HG02759 (cell line): ENCODE measurements around the gene RP2.

Experiments
- ATAC-seq: cut with Tn5 transposase; IDR thresholded peaks from one replicate; pipeline ENCODE4 v1.9.1; 2021; ENCODE audit warnings: mild to moderate bottlenecking, moderate library complexity; ENCODE audit not compliant: unreplicated experiment

RP2 gene

DNA sequence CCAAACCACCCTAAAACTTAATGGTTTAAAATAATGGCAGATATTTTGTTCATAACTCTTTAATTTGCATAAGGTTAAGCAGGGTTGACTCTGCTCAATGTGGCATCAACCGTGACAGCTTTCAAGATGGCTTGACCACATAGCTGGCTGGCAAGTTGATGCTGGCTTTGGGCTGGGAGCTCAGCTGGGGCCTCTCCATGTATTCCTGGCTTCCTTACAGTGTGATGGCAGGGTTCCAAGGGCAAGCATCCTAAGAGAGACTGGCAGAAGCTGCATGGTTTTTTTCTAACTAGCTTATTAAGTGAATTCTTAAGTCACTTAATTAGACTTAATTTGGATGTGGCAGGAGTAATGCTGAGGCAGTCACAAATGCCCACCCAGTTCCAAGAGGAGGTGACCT is 4.5 kb downstream of the RP2 start:
- no peak for ATAC-seq

DNA sequence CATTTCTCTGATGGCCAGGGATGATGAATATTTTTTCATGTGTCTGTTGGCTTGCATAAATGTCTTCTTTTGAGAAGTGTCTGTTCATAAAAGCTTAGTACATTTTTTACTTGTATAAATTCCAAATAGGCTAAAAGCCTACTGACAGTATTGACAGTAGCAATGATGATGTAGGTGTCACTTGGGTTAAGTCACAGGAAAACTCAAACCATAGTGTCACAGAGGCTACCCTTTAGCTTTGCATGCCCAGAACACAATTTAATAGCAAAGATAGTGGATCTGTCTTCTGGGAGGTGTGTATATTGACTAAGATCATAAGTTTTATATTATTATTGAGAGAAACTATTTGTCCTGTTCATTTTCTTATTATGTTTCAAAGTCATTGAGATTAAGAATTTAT is 8.1 kb downstream of the RP2 start:
- no peak for ATAC-seq

DNA sequence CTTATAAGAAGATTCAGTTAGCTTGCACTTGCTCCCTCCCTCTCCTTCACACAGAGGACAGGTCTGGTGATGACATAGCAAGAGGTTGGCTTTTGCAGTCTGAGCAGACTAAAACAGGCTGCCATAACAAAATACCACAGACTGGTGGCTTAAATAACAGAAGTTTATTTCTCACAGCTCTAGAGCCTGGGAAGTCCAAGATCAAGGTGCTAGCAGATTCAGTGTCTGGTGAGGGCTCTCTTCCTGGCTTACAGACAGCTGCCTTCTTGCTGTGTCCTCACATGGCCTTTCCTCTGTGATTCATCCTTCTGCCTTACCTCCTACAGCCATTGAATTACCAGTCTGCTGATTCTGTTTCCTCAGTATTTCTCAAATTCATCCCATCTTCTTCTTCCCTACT is 13.1 kb downstream of the RP2 start:
- no peak for ATAC-seq

DNA sequence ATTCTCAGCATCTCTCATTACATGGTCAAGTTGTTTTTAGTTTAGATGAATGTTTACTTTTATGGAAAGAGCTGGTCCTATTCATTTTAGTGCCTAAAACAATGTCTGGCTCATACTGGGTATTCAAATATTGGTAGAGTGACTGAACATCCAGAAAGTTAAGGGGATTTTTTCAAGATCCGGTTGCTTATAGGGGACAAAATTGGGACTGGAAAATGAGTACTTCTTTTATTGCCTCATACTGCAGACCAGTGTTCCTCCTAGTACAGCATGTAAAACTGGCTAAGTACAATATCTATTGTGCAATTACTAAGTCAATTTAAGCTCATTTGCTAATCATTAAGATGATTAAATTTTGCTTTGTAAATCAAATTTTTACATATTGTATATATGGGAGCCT is 13.9 kb downstream of the RP2 start:
- ATAC-seq, result no peak

DNA sequence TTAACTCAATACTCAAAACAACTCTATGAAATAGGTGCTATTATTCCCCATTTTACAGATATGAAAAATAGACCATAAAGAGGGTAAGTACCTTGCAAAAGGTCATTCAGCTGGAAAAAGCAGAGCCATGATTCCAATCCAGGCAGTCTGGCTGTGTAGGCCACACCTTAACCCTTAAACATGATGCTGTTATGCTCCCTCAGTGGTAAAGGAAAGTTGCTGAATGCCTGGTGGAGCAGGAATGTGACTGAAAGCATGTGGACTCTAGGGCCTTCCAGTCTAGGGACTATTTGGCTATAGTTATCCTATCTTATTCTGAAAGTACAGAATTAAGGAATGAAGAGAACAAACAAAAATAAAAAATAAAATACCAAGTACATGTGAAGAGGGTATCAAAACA is 19.6 kb downstream of the RP2 start:
- no peak for ATAC-seq

DNA sequence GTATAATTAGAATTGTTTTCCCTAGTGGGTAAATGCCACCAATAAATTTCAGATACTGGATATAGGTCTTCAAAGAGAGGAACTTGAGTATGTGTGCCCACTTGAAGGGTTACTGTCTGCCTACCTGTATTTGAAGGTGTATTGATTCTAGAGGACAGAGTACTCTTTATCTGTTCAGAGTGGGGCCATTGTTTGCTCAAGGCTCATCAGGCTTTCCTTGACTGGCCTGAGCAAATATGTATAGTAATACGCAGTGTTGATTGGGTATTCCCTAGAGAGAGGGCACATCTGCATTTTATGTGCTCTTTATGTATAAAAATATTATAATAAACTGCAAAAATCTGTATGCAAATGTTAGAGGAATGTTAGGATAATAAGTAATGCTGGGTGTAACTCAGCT is 23.7 kb downstream of the RP2 start:
- ATAC-seq, result no peak

DNA sequence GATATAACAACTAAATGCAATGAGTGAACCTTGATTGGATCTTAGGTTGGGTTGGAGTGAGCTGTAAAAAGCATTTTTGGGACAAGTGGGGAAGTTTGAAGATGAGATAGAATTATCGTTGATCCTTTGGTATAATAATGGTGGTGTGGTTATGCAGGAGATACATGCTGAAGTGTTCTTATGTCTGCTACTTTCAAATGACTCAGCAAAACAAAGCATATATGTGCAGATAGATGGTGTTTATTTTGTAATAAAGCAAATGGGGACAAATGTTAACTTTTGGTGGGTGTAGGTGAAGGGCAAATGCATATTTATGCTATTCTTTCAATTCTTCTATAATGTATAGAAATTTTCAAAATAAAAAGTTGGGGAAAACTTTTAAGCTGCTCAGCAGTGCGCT is 26.2 kb downstream of the RP2 start:
- no peak for ATAC-seq

DNA sequence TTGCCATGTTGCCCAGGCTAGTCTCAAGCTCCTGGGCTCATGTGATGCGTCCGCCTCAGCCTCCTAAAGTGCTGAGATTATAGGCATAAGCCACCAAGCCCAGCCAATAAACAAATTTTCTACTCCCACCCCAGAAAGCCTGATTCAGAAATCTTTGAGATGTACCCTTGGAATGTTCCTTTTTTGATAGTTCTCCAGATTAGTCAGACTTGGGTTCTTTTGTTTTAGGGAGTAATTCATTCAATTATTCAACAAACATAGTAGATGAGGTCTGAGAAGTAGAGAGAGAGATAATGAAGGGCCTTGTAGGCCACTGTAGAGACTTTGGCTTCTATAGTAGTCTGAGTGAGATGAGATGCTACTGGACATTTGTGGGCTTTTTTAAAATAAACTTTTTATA is 27.8 kb downstream of the RP2 start:
- ATAC-seq, result no peak

DNA sequence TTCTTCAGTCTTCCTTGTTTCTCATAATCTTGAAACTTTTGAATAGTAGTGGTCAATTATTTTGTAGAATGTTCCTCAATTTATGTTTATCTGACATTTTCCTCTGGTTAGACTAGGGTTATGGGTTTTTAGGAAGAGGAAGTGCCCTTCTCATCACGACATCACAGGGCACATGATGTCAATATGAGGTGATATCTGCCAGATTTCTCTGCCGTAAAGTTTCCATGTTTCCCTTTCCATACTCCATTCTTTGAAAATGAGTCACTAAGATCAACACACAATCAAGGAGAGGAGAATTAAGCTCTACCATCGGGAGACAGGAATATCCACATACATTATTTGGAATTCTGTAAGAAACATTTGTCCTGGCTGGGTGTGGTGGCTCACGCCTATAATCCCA is 28.4 kb downstream of the RP2 start:
- no peak for ATAC-seq

DNA sequence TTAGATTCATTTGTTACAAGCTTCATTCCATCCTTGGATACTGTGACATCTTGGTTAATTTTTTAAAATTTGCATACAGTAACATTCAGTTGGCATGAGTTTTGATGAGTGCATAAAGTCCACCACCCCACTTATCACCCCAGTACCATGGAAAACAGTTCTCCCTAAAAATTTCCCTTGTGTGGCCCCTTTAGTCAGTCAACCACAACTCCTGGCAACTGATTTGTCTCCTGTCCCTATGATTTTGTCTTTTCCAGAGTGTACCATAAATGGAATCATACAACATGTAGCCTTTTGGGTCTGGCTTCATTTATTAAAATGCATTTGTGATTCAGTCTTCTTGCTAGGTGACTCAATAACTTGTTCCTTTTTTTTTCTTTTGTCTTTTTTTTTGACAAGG is 29.9 kb downstream of the RP2 start:
- ATAC-seq, result no peak

DNA sequence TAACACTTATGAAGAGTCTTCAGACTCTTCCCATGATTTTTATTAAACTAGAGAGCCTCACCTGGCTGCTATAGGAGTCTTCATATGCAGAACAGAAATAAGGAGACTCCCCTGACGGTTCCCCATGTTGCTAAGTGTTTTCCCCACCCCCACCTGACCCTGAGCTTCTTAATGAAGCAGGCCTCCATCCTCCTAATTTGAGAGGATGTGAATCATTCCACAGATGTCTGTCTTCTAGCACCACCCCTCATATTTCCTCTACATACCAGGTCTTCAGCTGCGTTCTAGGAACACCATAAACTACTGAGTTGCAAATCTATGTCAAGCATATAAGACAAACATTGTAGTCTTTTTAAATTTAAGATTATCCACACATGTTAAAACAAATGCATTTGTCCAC is 36.9 kb downstream of the RP2 start:
- no peak for ATAC-seq

DNA sequence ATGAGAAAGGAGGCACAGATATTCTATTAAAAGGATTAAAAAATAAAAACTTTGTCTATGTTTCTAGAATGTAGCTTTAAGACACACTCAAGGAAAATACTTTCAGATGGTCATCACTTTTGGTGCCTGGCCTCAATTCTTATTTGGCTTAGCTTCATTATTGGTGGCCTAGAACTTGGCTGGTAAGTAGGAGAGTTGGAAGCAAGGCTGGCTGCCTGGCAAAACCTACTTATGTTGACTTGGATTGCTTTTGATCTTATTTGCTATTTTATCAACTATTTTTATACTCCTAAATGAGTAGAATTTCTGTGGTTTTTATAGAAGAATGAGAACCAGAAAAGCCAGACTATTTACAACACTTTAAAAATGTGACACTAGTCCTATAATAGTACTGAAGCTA is 40.1 kb downstream of the RP2 start:
- ATAC-seq, result no peak

DNA sequence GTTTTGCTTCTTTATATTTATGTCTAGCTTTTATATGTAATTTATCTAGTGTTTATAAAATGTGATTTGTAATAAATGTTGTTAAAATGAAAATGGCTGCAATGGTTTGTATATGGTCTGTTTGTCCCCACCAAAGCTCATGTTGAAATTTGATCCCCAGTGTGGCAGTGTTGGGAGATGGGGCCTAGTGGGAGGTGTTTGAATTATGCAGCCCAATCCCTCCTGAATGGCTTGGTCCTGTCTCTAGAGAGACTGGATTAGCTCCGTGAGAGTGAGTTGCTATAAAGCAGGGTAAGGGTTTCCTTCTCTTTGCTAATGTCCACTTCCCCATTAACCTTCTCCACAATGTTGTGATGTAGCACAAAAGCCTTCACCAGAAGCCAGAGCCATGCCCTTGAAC is 45.4 kb downstream of the RP2 start:
- ATAC-seq, result no peak

DNA sequence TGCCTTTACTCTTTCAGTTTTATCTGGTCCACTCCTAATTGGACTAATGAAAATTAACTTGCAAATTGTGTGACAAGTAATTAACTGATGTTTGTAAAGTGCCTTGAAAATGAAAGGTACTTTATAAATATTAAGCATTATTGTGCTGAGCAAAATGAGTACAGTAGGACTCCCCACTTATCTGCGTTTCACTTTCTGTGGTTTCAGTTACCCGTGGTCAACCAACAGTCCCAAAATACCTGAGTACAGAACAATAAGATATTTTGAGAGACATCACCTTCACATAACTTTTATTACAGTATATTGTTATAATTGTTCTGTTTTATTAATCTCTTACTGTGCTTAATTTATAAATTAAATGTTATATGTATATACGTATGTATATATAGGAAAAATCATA is 48.0 kb downstream of the RP2 start:
- no peak for ATAC-seq

DNA sequence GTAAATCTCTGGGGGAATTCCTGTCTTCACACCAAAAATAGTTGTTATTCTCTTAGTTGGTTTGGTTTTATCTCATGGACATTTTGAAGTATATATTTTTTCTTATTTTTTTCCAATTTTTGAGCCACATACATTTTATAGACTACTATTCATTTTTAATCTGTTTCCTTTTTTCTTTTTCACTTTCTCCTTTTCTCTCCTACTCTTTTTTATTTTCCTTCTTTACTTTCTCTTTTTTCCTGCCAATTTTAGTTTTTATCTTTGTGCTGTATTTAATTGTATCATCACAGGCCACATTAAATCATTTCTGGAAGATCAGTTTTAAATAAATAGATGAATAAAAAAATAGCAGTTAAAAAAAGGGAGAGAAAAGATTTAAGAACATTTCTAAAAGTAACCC is 61.4 kb downstream of the RP2 start:
- no peak for ATAC-seq

DNA sequence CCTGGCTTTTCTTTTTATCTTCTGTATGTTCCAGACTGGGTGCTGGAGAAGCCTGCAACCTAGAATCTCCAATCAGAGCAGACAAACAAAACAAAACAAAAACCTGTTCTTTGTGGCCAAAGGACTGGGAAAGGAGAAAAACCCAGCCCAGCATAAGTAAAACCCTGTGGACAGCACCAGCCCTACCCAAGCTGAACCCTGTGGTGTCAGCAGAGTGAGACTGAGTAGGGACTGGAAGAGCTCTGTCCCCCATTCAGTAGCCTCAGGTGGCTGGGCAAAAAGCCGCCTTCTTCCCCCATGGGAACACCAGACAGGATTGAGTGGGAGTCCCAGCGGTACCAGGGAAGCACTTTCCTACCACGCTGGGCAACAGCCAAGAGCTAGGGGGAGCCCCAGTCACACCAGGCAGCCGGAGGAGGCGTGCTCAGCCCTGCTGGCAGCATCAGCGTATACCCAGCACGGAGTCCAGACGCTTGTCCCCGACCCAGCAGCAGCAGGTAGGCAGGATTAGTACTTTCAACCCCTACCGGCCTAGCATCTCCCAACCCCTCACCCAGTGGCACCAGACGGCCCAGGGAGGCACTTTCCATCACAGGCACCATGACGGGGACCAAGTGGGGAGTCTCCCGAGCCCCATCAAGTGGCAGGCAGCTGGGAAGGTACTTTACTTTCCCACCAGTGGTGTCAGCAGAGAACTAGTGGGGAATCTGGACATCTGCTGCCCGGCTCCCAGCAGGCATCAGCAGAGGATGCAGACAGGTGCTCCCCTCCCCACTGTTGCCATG is 66.8 kb downstream of the RP2 start:
- peak; percentile 88 for ATAC-seq

DNA sequence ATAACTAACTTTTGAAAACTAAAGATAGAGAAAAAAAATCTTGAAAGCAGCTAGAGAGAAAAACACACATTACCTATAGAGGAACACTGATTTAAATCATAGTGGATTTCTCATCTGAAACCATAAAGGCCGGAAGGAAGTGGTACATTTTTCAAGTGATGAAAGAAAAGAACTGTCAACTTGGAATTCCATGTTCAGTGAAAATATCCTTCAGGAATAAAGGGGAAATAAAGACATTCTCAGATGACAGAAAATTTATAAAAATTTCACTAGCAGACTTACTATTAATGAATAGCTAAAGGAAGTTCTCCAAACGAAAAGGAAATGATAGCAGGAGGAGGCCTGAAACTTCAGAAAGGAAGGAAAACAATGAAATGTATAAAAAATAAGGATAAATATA is 67.8 kb downstream of the RP2 start:
- no peak for ATAC-seq

DNA sequence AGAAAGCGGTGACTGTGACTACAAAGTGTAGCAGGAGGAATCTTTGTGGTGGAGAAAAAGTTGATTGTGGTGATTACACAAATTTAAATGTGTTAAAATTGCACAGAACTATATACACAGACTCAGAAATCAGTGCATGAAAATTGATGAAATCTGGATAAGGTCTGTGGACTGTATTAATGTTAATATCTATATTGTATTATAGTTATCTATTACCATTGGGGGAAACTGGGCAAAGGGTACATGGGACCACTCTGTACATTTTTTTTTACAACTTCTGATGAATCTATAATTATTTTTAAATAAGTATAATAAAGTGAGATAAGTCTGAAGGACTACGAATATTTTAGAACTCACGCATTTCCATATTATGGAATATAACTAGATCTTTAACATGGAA is 73.6 kb downstream of the RP2 start:
- ATAC-seq, result no peak

DNA sequence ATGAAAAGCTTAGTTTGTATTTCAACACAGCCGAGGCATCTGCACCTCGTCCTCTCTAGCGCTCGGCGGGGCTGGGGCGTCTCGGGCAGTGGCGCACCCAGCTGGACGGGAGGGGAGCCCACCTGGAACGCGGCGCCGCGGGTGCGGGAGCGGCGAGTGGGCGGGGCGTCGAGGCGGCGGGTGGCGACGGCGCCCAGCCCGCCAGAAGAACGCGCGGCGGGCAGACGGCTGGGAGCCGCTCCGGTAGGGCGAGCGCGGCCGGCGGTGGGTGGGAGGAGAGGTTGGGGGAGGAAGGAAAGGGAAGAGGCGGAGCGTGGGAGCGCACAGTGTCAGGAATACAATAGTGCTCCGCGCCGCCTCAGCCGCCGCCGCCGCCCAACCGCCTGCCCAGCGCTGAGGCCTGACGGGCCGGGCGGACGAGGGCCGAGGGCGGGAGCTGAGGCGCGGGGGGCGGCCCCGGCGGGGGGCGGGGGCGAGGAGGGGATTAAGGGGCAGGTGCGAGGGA is 75.3 kb downstream of the RP2 start, which contains the start of gene JADE3:
Gene JADE3 (plus strand): TSS at position 324 of the 505 bp plus-strand sequence. CDS start 72,474 bp downstream, outside the sequence.
- ATAC-seq, result peak; percentile 42

DNA sequence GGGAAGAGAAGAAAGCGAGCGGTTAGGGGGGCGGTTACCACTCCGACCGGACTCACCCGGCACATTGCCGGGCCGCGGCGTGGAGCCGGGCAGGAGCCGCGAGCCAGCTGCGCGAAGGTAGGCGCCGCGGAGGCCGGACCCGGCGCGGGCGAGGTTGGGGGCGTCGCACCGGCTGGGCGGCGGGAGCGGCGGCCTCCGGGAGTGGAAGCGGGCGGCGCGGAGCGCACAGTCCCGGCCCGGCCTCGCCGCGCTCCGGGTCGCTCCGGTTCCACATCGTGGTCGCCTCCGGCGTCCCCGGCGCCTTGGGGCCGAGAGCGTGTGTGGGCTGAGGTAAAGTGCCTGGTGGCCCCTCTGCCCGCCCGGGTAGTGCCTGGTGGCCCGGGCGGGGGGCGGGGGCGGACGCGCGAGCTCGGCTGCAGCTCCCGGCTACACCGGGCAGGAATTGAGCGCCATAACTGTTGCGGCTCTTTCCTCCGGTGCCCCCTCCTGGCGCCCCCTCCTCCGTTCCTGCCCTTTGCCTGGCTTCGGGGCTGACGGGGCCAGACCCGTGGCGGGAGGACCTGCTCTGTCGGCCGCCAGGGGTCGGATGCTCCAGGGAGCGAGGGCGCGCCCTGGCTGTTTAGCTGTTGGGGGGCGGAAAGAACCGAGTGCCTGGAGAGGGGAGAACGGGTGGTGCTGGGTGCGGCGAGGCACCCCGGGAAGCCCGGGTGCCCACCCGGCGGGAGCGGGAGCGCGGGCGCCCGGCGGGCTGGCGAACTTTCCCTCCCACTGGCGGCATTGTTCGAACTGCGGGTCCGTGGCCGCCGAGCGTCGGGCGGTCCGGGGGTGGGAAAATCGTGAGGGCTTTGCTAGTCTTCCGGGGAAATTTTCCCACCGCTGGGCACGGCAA is 76.0 kb downstream of the RP2 start:
- ATAC-seq, result peak; percentile 65

DNA sequence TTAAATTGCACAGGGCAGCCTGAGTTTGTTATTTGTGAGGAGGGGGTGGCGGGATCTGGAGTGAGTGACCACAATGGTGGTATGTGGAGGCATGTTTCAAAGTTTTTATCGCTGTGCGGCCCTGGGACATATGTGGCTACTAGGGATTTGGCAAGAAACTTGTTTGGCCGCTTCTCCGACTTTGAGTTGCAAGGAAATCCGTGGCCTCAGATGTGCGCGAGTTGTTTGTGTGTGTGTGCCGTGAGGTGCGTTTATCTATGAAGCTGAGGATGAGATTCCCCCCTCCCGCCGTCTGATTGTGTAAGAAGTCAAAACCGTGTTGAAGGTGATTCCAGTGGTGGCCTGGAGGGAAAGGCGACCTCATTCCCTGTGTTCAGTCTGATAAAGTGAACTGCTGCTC is 76.8 kb downstream of the RP2 start:
- no peak for ATAC-seq

DNA sequence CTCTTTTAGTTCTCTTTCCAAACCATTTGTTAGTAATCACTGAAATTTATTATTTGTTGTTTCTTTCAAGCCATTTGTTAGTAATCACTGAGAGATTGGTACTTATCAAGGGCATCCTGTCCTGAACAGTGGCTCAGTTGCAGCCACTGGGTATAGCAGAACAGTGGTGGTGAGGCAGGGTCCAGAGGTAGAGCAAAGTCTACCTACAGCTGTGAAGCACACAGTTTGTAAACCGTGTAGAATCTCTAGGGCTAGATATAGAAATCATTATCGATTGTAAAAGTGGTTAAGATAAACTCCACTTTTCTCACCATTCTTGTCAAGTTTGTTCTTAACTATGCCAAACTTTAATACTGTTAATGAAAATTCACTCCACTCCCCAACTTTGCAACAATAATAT is 79.4 kb downstream of the RP2 start:
- ATAC-seq, result no peak
